PC-3 (cell line): ENCODE data around the gene LASP1NB.

ENCODE experiments used
- ATAC-seq: fragments of 200-7000 bp; cut with Tn5 transposase; 2 replicates; pipeline ENCODE4 v1.9.1; 2020; ENCODE audit warnings: mild to moderate bottlenecking, moderate library complexity
- BruUV-seq: library from RNA; stranded (reverse); fragments of 400-500 nt; replicated peaks from 2 replicates; lab custom pipeline; 2021; lab: Mats Ljungman, UMichigan
- CTCF ChIA-PET: fragments of 300-600 bp; sonication (Branson Sonifier 250); formaldehyde crosslinking; loops from one replicate; lab custom pipeline; 2022; ENCODE audit warnings: antibody characterized with exemption; lab: Charles Lee
- POLR2A ChIA-PET: fragments of 300-600 bp; sonication (Branson Sonifier 250); formaldehyde crosslinking; loops from one replicate; lab custom pipeline; 2022; ENCODE audit warnings: antibody characterized with exemption; ENCODE audit not compliant: unreplicated experiment; lab: Charles Lee
- DNase-seq: peaks from one replicate; pipeline ENCODE4 v3.0.0-alpha.2; 2015
- H2AFZ ChIP-seq: fragments of 300-600 bp; sonication (generic); 2 replicates; pipeline ENCODE4 v1.6.0; 2016; ENCODE audit warnings: antibody characterized with exemption, low read length
- H3F3A ChIP-seq: fragments of 300-600 bp; sonication (generic); one replicate; pipeline ENCODE4 v1.6.0; 2017; ENCODE audit warnings: antibody characterized with exemption, low read length, control low read depth, mild to moderate bottlenecking; ENCODE audit not compliant: unreplicated experiment
- H3K27ac ChIP-seq: fragments of 300-600 bp; sonication (generic); 2 replicates; pipeline ENCODE4 v1.5.1; 2016; ENCODE audit warnings: mild to moderate bottlenecking, low read length
- H3K27me3 ChIP-seq: fragments of 300-600 bp; sonication (generic); 2 replicates; pipeline ENCODE4 v1.6.1; 2016; ENCODE audit warnings: low read length, mixed read lengths
- H3K36me3 ChIP-seq: fragments of 300-600 bp; sonication (generic); 2 replicates; pipeline ENCODE4 v1.6.1; 2016; ENCODE audit warnings: low read depth, mixed run types, low read length, mixed read lengths
- H3K4me1 ChIP-seq: fragments of 300-600 bp; sonication (generic); 2 replicates; pipeline ENCODE4 v1.5.1; 2016; ENCODE audit warnings: low read length; ENCODE audit not compliant: insufficient read depth
- H3K4me2 ChIP-seq: fragments of 300-600 bp; sonication (generic); 2 replicates; pipeline ENCODE4 v1.6.0; 2016; ENCODE audit warnings: low read length
- H3K4me3 ChIP-seq: fragments of 300-600 bp; sonication (generic); 2 replicates; pipeline ENCODE4 v1.5.1; 2016; ENCODE audit warnings: mild to moderate bottlenecking, low read length, mixed read lengths
- H3K79me2 ChIP-seq: fragments of 300-600 bp; sonication (generic); 2 replicates; pipeline ENCODE4 v1.6.1; 2017; ENCODE audit warnings: low read length, mixed read lengths
- H3K9ac ChIP-seq: fragments of 300-600 bp; sonication (generic); 2 replicates; pipeline ENCODE4 v1.6.0; 2016; ENCODE audit warnings: mild to moderate bottlenecking, low read length
- H3K9me2 ChIP-seq: fragments of 300-600 bp; sonication (generic); replicated peaks from 2 replicates; pipeline ENCODE4 v1.6.1; 2016; ENCODE audit warnings: mixed run types, low read length, mixed read lengths
- H3K9me3 ChIP-seq: fragments of 300-600 bp; sonication (generic); 2 replicates; pipeline ENCODE4 v1.6.1; 2016; ENCODE audit warnings: low read length, mixed read lengths
- H4K20me1 ChIP-seq: fragments of 300-600 bp; sonication (generic); 2 replicates; pipeline ENCODE4 v1.6.1; 2016; ENCODE audit warnings: low read length, mixed read lengths
- CTCF ChIP-seq: fragments of 300-600 bp; sonication (generic); conservative IDR thresholded peaks from 2 replicates; pipeline ENCODE4 v1.5.1; 2017; ENCODE audit warnings: antibody characterized with exemption, low read depth, mild to moderate bottlenecking, low read length
- EZH2 ChIP-seq: fragments of 300-600 bp; sonication (generic); IDR thresholded peaks from one replicate; pipeline ENCODE4 v1.6.1; 2017; ENCODE audit warnings: antibody characterized with exemption, mild to moderate bottlenecking, low read length; ENCODE audit not compliant: unreplicated experiment
- EZH2phosphoT487 ChIP-seq: fragments of 300-600 bp; sonication (generic); IDR thresholded peaks from 2 replicates; pipeline ENCODE4 v1.6.1; 2018; ENCODE audit warnings: mild to moderate bottlenecking, antibody characterized with exemption, low read length, borderline replicate concordance
- intact Hi-C: fragments of 100-400 bp; cut with micrococcal nuclease; formaldehyde crosslinking; loops from 2 replicates; pipeline ENCODE4 v1.9.0; 2023

LASP1NB gene

GRCh38 chr17:38893607-38894006 is 31.8 kb upstream of the LASP1NB start:
- H3K9me2 ChIP-seq, result no peaks in the 10 kb centered on the region
- H3K27ac ChIP-seq, result no peak overlapping the region
- H3K9ac ChIP-seq, result no peak overlapping the region
- H3F3A ChIP-seq, result no peaks in the 10 kb centered on the region
- ChIA-PET POLR2A (no interaction called here), CTCF (no interaction called here)
- no peak for DNase-seq
- intact Hi-C loops, result no loop called here
- no peaks in the 10 kb centered on the region for H3K9me3 ChIP-seq
- H3K4me1 ChIP-seq, result peaks cover 17% of the 10 kb centered on the region
- H3K27me3 ChIP-seq, result no peaks in the 10 kb centered on the region
- H4K20me1 ChIP-seq, result no peaks in the 10 kb centered on the region
- no peak overlapping the region for H3K4me2 ChIP-seq
- H3K79me2 ChIP-seq, result no peaks in the 10 kb centered on the region
- H3K4me3 ChIP-seq, result no peak overlapping the region
- no peak overlapping the region for H2AFZ ChIP-seq
- no peak for ATAC-seq
- H3K36me3 ChIP-seq, result peaks cover 2% of the 10 kb centered on the region; the same call in 1 of the 2 replicates
- no TSS peak for BruUV-seq
- TF ChIP-seq CTCF, result no peak
- TF ChIP-seq EZH2phosphoT487, result no peak
- no peak for TF ChIP-seq EZH2

GRCh38 chr17:38894276-38894675 is 31.1 kb upstream of the LASP1NB start:
- no TSS peak for BruUV-seq
- ATAC-seq (no peak), DNase-seq (no peak)
- no peak for TF ChIP-seq CTCF
- no peak for TF ChIP-seq EZH2phosphoT487
- no peak for TF ChIP-seq EZH2
- Histone ChIP-seq H3K79me2 (no peaks in the 10 kb centered on the region), H4K20me1 (no peaks in the 10 kb centered on the region), H3K36me3 (peaks cover 6% of the 10 kb centered on the region), H3K4me3 (no peak overlapping the region), H2AFZ (no peak overlapping the region), H3K9me3 (no peaks in the 10 kb centered on the region), H3K9me2 (no peaks in the 10 kb centered on the region), H3K27me3 (no peaks in the 10 kb centered on the region), H3K4me1 (peaks cover 24% of the 10 kb centered on the region), H3F3A (no peaks in the 10 kb centered on the region), H3K4me2 (no peak overlapping the region), H3K27ac (no peak overlapping the region), H3K9ac (no peak overlapping the region)
- ChIA-PET POLR2A (no interaction called here), CTCF (interaction anchor here (0.5 kb wide), 1 partner anchor 105 kb away, joined by 4 read pairs; no protein-coding TSS in a partner anchor)
- intact Hi-C loops, result no loop called here

DNA sequence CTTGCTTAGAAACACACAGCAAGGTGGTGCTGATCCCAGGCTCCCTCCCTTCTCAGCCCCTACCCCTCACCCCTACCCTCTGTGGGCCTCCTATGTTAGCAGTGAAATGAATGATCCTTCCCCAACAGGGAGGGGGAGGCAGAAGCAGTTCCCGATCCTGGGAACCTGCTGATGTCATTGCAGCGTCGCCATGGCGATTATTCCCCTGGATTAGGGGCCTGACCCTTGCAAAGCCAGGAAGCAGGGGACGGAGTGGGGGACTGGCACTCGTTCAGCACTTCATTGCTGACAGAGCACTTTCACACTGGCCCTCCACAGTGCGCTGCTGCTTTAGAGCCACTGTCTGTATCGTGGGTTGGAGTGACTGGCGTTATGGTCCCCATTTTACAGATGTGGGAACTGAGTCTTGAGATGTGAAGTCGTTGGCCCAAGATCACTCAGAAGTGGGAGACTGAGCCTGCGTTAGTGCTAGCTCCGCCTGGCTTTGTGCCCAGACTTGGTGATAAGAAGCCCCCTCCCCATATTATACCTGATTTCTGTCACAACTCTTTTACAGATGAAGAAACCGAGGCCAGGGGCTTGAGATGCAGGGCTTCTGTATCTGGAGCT is 29.0 kb upstream of the LASP1NB start:
- no peak for ATAC-seq
- Histone ChIP-seq H3K27ac (no peak overlapping the region), H3K79me2 (0 out of 2 replicates have a peak, but pooled peaks cover 3% of the 10 kb centered on the region), H3F3A (no peaks in the 10 kb centered on the region), H3K4me1 (peaks cover 37% of the 10 kb centered on the region), H3K9me3 (no peaks in the 10 kb centered on the region), H4K20me1 (no peaks in the 10 kb centered on the region), H3K36me3 (peaks cover 6% of the 10 kb centered on the region), H3K27me3 (no peaks in the 10 kb centered on the region), H3K9ac (no peak overlapping the region), H2AFZ (no peak overlapping the region), H3K4me2 (no peak overlapping the region), H3K9me2 (no peaks in the 10 kb centered on the region), H3K4me3 (no peak overlapping the region)
- TF ChIP-seq EZH2 (no peak), EZH2phosphoT487 (no peak), CTCF (no peak)
- CTCF ChIA-PET, result no interaction called here
- DNase-seq, result no peak
- intact Hi-C loops, result no loop called here
- POLR2A ChIA-PET, result no interaction called here
- BruUV-seq, result no TSS peak
